Limb (tissue), 2 donors: ENCODE data around the gene RDH12.
A peak's percentile ranks its signal among the peaks of the same experiment; 100 is the strongest.
"Not testable (repeated sequence)": the region's sequence is repeated elsewhere in the genome, so short reads cannot be mapped to it uniquely, and the experiment has no call there.

Source experiments
- DNase-seq, 2 donors: peaks; one replicate each; pipeline ENCODE4 v3.0.0-alpha.2; 2016; ENCODE audit errors: extremely low spot score in 2 of 2

The RDH12 gene

DNA sequence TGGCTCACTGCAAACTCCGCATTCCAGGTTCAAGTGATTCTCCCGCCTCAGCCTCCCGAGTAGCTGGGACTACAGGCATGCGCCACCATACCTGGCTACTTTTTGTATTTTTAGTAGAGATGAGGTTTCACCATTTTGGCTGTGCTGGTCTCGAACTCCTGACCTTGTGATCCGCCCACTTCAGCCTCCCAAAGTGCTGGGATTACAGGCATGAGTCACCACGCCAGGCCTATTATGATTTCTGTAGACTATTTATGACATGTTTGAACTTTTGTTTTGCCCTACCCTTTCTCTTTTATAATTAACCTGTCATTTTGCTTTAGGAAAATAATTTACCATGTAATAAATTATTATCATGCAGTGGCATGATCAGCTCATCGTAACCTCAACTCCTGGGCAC lies at the start of gene RDH12:
RDH12 (plus strand) TSS at position 395 of the 400 bp plus-strand sequence. CDS start 20,757 bp downstream, outside the sequence.
- DNase-seq = not testable (repeated sequence)

DNA sequence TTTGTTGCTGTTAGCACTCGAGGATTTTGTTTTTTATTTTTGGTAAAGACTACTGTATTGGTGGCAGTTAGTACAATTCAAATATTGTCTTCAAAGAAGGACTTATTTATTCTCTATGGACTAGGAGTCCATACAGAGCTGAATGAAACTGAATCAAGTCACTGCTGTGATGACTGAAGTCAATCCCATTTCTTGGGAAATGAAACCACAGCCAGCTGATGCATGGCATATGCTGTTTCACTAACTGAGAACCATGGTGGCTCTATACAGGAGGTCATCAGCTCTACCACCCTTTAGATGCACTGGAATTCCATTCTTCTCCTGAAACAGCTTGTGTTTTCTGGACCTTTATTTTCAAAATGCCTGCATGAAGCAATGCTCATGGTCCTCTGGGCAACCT lies 49.5 kb upstream of the RDH12 start:
- DNase-seq = no peak

DNA sequence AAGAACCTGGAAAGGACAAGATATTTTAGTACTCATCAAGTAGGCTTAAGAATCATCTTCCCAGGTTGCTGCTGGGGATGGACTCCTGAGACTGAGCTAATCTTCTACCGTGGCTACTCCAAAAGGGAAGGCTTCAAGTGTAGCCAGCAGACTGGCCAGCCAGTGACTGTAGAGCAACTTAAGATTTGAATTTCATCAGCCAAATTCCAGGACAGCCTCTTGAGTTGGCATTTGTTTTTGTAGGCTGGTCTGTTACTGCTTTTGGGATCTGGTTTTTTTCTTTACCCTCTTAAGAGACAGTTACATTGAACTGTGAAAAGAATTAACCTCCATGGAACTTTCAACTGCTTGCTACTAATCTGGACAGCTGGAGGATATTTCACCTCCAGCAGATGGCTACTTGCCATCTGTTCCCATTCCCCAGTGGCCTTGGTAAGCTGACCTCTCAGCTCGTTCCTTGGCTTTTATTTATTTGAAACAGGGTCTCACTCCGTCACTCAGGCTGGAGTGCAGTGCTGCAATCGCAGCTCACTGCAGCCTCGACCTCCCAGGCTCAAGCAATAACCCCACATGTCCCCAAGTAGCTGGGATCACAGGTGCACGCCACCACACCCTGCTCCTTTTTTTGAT lies 47.9 kb upstream of the RDH12 start:
- DNase-seq = no peak

DNA sequence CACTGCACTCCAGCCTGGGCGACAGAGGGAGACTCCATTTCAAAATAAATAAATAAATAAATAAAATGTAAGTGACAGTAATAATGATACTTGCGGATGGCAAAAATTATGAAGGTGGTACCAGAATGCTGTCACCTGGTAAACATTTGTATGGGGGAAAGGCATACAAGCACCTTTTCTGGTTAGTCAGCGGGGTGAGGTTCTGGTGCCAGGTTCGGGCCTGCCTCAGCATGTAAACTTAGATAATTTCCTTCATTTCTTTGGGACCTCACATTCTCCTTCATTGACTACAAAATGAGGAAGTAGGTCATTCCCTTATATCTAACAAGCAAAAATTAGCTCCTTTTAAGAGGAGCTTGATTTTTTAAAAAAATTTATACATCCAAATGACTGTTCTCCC lies 38.1 kb upstream of the RDH12 start:
- no peak for DNase-seq

DNA sequence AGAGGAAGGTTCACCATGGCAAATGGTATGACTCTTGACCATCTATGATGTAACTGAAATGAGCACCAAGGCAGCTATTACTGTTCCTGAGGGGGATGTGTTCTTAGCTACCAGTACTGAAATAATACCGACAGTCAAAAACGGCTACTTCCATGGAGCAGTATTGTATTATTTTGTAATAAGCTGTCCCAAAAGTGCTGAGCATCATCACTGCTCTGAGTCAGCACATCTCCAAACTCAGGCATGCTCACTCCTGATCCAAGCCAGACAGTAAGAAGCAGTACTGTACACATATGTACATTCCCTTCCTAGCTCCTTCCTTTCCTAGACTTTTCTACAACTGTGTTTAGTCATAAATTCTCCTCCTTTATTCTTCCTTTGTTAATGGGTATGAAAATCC lies 35.8 kb upstream of the RDH12 start:
- no peak for DNase-seq

DNA sequence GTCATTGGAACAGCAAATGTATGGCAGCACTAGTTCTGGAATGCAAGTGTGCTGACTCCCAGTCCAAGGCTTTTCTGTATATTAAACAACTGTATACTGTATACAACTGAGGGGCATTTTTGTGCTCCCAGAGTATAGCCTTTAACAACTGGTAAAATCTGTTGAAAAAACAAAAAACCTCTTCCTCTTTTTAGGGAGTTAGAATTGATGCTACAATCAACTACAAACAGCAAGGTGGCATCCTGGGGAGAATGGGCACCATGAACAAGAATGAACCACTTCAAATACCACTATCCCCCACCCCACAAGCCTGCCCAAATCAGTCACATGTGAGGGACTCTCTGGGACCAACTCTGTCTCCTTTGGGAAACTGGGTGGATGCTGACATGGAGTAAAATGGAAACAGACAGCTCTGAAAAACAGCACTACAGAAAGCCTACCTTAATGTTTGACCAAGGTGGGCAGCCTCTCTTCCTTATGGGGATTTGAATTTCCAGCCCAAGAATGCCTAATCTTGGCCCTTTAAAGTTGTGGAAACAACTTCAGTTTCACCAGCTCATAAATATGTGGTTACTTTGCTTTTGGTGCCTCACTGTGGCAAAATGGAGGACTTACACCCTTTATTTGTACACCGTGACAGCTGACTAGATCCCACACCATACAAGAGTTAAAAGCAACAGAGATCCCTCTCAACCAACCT lies 34.8 kb upstream of the RDH12 start:
- peak in 1 of 2 donors; percentile 28 for DNase-seq

DNA sequence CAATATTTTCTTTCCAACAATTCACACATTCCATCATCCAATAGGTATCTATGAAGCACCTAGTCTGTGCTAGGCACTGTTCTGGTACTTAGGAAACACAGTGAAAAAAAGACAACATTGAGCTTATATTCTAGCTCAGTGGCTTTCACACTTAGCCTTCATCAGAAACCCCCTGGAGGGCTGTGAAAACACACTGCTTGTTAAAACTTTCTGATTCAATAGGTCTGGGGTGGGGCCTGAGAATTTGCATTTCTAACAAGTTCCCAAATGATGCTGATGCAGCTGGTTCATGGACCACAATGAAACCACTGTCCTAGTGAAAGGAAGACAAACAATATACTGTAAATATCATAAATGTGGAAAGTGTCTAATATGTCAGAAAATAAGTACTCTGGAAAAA lies 33.1 kb upstream of the RDH12 start:
- no peak for DNase-seq

DNA sequence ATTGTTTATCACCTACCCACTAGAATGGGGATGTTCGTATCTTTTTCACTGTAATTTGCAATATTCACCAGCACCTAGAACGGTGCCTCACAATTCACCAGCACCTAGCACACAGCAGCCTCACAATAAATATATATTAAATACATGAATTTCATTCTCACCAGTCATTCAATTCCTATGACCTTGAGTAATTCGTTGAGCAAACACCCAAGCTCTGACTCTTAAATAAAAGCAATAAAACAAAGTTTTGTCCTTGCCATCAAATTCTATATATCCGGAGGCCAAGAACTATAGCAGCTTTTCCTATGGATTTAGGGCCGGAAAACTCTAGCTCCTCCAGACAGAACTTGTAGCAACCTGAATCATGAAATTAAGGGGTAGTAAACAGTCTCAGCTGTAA lies 28.2 kb upstream of the RDH12 start:
- no peak for DNase-seq

DNA sequence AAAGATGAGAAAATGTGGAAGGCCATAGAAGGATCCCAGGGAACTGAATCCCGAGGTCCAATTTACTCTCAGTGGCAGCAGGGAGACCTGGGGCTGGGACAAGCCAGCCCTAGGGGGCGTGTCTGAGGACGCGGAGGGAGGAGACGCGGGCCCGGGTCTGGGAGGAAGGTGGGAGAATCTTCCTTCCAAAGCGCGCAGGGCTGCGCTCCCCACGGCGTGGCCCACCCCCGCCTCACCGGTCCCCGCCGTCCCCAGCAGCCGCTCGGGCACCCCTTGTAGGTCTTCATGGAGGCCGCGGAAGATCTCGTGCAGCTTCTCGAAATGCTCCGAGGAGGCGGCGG lies 27.6 kb upstream of the RDH12 start:
- DNase-seq = peak; percentile 63 to 79

DNA sequence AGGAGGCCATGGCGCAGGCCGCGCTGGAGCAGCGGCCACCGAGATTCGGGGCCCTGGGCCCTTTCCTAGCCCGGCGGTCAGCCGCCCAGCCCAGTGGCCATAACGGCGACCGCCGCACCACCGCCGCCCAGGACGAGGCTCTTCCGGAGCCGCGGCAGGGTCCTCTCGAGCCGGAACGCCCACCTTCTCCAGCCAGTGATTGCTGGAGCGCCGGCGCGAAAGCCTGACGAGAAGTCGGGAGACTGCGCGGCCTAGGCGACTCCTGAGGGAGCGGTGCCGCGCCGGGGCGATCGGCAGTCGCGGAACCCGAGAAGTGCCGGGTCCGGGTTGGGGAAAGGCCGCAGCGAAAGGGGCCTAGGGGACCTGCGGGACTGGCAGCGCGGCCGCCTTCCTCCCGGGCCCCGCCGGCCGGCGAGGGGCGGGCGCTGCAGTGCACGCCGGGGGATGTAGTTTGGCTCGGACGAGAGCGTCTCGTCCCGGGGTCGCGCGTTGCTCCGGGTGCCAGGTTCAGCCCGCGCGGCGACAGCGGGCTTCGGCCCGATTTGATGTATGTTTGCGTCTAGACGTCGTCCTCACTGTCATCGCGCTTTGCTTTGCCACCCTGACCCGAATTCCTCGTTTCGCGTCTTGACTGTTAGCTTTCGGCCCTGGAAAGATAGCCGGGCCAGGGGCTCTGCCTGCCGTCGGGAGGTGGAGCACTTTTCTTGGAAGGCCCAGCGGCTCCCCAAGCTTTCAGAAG lies 27.0 kb upstream of the RDH12 start, which contains the start of gene VTI1B:
VTI1B (minus strand) TSS at position 153 of the 739 bp plus-strand sequence; CDS start at position 10, 143 bp downstream.
- peak; percentile 87 to 95 for DNase-seq

DNA sequence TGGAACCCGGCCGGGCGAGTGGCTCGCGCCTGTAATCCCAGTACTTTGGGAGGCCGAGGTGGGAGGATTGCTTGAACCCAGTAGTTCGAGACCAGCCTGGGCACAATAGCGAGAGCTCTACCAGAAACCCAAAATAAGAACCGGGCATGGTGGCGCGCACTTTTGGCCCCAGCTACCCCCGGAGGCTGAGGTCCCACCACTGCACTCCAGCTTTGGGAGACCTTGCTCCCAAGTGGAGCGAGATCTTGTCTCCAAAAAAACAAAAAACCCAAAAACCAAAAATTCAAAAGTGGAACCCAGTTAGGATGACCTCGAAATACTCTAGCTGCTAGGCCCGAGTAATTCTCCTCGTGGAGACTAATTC lies 26.5 kb upstream of the RDH12 start:
- no peak for DNase-seq

DNA sequence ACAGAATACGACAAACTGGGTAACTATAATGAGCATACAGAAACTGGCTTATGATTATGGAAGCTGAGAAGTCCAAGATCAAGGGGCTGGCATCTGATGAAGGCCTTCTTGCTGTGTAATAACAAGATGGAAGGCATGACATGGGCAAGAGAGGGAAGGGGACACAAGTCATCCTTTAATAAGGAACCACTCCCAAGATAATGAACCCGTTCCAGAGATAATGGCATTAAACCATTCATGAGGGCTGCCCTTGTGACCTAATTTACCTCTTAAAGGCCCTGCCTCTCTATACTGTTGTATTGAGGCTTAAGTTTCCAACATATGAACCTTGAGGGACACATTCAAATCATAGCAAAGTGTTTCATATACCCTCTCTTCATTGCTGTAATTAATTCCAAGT lies 22.7 kb upstream of the RDH12 start:
- no peak for DNase-seq

DNA sequence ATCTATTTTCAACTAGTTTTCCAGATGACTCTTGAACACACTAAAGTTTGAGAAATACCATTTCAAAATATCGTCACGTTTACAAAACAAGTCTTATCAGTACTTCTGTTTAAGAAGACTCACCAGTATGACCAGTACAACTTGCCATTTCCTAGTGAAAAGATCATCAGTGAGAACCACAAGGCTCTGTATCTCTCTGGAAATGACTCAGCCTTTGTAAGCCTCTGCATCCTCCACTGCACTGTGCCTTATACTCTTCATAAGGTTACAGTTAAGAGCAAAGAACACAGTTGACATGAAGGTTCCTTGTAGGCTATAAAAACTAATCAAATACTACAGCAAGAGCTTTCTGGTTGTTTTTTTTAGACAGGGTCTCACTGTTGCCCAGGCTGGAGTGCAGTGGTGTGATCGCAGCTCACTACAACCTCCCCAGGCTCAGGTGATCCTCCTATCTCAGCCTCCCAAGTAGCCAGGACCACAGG lies 21.5 kb upstream of the RDH12 start:
- DNase-seq = no peak

DNA sequence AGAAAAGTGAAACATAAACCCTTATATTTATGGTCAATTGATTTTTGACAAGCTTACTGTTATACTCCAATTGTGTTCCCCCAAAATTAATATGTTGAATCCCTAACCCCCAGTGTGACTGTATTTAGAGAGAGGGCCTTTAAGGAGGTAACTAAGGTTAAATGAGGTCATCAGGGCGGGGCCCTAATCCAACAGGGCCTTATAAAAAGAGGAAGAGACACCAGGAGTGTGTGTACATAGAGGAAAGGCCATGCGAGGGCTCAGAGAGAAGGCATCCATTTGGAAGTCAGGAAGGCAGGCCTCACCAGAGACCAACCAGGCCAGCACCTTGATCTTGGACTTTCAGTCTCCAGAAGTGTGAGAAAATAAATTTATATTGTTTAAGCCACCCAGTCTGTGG lies 20.7 kb upstream of the RDH12 start:
- no peak for DNase-seq

DNA sequence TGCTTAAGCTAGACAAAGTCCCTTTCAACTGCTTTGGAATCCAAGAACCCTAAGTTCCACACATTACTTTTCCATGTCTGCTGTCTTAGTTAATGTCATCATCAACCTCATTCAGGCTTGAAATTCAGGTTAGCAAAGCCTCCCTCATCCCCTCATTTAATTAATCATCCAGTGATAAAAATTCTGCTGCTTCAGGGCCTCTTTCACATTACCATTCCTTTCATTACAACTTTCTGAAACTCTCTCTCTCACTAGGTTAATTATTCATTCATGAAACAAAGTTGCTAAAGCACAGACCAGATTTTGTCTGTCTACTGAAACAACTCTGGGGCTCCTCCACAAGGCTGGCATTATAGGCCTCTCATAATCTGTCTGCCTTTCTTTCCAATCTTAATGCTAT lies 17.8 kb upstream of the RDH12 start:
- no peak for DNase-seq

DNA sequence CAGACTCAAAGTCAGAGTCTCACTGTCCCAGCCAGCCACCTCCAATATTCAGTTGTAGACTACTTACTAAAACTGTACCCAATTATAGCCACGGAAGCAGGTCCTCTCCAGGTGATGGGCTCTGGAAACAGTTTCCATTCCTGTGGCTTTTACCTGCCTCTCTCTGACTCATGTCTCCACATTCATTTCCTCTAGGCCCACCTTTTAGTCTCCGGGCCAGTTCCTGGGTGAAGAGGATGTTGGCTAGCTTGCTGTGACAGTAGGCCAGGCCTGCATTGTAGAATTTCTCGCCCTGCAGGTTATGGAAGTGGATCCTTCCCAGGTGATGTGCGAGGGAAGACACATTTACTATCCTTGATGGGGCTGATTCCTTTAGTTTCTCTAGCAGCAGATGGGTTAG lies 11.7 kb upstream of the RDH12 start:
- no peak for DNase-seq

DNA sequence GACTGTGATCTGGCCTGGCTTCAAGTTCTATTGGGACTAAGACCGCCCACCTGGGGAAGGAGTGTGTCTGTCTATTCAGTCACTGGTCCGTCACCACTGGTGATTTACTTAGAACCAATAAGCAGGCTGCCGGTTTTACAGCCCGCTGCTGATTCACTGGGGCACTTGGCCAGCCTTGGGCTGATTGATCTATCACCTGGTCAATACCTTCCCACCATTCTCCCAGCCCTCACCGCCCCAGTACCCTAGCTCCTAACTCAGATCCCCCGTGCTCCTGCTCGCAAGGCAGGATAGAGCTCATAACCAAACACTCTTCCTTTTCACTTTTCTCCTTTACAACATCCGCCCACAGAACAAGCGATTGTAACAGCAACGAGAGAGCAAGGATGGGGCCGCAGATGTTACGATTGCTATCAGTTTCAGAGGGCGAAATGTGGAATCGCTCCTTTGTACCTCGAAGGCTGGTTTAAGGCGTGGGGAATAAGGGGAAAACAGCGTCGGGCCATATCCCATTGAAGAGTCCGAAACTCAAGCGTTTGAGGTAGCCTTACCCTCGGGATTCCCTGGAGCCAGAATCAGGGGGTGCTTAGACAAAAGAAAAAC lies 6.8 kb upstream of the RDH12 start:
- DNase-seq = peak; percentile 72

DNA sequence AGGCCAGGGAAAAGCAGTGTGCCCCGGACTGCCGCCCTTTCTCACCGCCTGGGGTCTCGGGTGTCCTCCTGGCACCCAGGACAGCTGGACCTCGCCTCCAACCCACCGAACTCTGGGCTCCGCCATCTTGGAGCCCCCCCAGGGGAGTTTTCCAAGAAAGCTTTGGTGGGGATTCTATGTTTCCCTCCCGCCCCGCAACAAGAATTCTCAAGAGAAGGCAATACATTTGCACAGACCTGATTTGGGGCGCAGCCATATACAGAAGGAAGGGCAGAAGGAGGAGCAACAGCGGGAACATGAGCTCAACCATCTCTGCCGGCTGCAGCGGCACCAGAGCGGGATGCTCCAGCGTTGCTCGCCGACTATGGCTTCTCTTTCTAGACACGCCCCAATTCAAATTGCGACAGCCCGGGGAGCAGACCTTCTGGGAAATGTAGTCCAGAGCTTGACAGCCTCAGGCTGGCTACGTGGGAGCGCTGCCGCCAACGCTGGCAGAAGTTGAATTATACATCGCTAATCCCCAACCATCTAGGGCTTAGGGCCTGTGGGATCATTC lies 6.2 kb upstream of the RDH12 start, which contains the start of gene RDH11:
RDH11 (minus strand) TSS at position 371 of the 556 bp plus-strand sequence; CDS start at position 310, 61 bp downstream.
- peak; percentile 88 to 95 for DNase-seq

DNA sequence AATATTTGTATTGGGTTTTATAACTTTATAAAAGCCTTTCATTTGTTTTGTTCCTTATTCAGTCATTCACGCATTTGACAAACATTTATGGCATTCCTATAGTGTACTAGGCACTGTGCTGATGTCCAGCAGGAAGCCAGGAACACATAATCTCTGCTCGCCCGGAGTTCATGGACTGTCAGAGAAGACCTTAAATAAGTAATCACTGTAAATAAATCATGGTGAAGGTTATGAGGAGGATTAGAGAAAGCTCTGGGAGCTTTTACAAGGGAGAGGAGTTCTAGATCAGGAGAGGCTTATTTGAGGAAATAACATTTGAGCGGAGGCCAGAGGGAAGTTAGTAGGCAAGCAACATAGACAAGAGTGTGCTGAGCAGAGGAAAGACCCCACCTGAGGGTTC lies 4.7 kb upstream of the RDH12 start:
- no peak for DNase-seq

DNA sequence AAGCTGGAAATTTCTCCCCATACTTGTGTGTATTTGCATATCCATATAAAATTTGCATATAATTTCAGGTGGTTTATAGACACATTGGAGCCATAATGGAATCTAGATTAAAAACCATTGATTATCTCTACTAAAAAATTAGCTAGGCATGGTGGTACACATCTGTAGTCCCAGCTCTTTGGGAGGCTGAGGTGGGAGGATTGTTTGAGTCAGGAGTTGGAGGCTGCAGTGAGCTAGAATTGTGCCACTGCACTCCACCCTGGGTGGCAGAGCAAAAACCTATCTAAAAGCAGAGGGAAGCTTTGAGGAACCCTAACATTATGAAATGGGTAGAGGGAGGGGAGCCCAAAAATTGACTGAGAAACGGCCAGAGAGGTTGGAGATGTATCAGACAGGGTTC lies 3.5 kb upstream of the RDH12 start:
- DNase-seq = no peak

DNA sequence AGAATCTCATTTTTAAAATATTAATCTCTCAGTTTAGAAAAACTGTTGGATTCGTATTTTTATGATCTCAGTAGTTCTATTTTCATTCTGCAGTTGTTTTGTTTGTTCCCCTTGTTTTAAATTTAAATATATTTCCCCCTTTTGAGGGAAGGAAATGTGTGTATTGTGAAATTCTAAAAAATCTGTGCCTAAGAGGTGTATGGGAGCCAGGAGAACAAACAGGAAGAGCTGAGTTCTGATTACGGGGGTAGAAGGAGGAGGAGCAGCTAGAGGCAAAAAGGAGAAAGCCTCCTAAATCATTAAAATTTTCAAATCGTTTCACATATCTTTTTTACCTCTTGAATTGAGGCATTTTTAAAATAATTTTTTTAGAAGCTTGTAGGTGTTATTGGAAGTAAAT lies 2.3 kb downstream of the RDH12 start:
- DNase-seq = no peak
